ENCODE measurements around the gene CXCL11. TPM values are rescaled to one million over a fixed set of nuclear protein-coding genes. Genes with fewer than 3 reads are reported as not detected.
"Not testable (repeated sequence)": the region's sequence is repeated elsewhere in the genome, so short reads cannot be mapped to it uniquely, and the experiment has no call there.

The CXCL11 gene
- polyA plus RNA-seq, 2 of the 4 experiments (the other 2 are of a cell fraction), result not detected

- Histone ChIP-seq H3K4me1 (no peaks in the 10 kb centered on the region), H3K27ac (no peak overlapping the region), H3K9me3 (no peaks in the 10 kb centered on the region), H3K4me2 (no peak overlapping the region), H3K4me3 (no peak overlapping the region)
- ChIA-PET CTCF (interaction anchor here (1.4 kb wide), 1 partner anchor 9 kb away, joined by 3 read pairs; no protein-coding TSS in a partner anchor), POLR2A (no interaction called here)
- ATAC-seq (no peak), FAIRE-seq (no peak), DNase-seq (ENCODE audit: low read depth in 1 of 2, low spot score in 1 of 2) (peak in 1 of 2 experiments; percentile 19)
- 43% methylated on average over 4 of the region's 4 CpGs for WGBS (ENCODE audit: missing lambda C conversion rate)
- no peak for TF ChIP-seq CHD4 (IDR thresholded peaks at IDR 0.05; ENCODE audit: borderline replicate concordance)
- TF ChIP-seq, protein P1, sequence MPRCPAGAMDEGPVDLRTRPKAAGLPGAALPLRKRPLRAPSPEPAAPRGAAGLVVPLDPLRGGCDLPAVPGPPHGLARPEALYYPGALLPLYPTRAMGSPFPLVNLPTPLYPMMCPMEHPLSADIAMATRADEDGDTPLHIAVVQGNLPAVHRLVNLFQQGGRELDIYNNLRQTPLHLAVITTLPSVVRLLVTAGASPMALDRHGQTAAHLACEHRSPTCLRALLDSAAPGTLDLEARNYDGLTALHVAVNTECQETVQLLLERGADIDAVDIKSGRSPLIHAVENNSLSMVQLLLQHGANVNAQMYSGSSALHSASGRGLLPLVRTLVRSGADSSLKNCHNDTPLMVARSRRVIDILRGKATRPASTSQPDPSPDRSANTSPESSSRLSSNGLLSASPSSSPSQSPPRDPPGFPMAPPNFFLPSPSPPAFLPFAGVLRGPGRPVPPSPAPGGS (IDR thresholded peaks at IDR 0.05), result no peak
- TF ChIP-seq CHD2 (IDR thresholded peaks at IDR 0.05; ENCODE audit: low read length, partially characterized antibody), result no peak
- no peak for TF ChIP-seq EHMT2 (IDR thresholded peaks at IDR 0.05; ENCODE audit: low read depth)
- TF ChIP-seq CBX2 (IDR thresholded peaks at IDR 0.05; ENCODE audit: borderline replicate concordance, low read depth), result no peak
- TF ChIP-seq SREBF2 (IDR thresholded peaks at IDR 0.05), result no peak
- no peak for TF ChIP-seq ZSCAN20 (CRISPR knock-in tag; IDR thresholded peaks at IDR 0.05)
- TF ChIP-seq FOSL2 (IDR thresholded peaks at IDR 0.05), result no peak
- no peak for TF ChIP-seq FOSL2 (CRISPR knock-in tag; IDR thresholded peaks at IDR 0.05)
Measured at GRCh38 chr4:76002176-76002575, 33.7 kb downstream of the CXCL11 start.

DNA sequence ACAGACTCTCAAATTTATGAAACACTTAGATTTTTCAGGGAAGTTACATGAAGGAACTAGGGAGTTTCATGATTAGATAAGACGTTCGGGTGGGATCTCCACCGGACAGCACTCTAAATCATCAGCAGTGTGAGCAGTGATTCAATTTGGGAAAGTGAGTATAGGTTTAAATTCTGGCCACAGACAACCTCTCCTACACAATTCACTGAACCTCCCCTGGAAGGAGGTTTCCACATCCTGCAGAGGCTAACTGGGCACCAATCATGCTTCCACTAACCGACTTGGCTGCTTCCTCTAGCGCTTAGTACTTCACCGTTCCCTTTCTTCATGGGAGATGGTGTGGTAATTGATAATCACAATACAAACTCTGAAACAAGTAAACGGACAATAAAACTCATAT is 34.2 kb downstream of the CXCL11 start:
- no peak overlapping the region for H3K4me2 ChIP-seq
- TF ChIP-seq CBX8 (IDR thresholded peaks at IDR 0.05), result no peak
- no peak for TF ChIP-seq HOXA7 (CRISPR knock-in tag; IDR thresholded peaks at IDR 0.05)
- TF ChIP-seq CHD2 (IDR thresholded peaks at IDR 0.05; ENCODE audit: low read length, partially characterized antibody), result no peak
- no peak for TF ChIP-seq JUNB (IDR thresholded peaks at IDR 0.05)
- no peak for TF ChIP-seq EHF (CRISPR knock-in tag; IDR thresholded peaks at IDR 0.05)
- no peak for TF ChIP-seq CEBPB (IDR thresholded peaks at IDR 0.05)
- ATAC-seq (no peak), FAIRE-seq (no peak), DNase-seq (ENCODE audit: low read depth in 1 of 2, low spot score in 1 of 2) (no peak)
- H3K4me3 ChIP-seq, result no peak overlapping the region
- no peaks in the 10 kb centered on the region for H3K9me3 ChIP-seq
- CTCF ChIA-PET, result interaction anchor here (1.4 kb wide), 1 partner anchor 9 kb away, joined by 3 read pairs; no protein-coding TSS in a partner anchor
- WGBS (ENCODE audit: missing lambda C conversion rate), result 80% methylated on average over 7 of the region's 7 CpGs
- H3K4me1 ChIP-seq, result no peaks in the 10 kb centered on the region
- POLR2A ChIA-PET, result no interaction called here
- H3K27ac ChIP-seq, result no peak overlapping the region

- no peaks in the 10 kb centered on the region for H3K9me3 ChIP-seq
- ChIA-PET POLR2A (no interaction called here), CTCF (interaction anchor here (1.1 to 1.4 kb wide), 2 partner anchors 83 to 87 kb away, joined by 3 read pairs; no protein-coding TSS in a partner anchor)
- H3K4me3 ChIP-seq, result no peak overlapping the region
- H3K4me2 ChIP-seq, result no peak overlapping the region
- no peak for ATAC-seq
- H3K4me1 ChIP-seq, result no peaks in the 10 kb centered on the region
- DNase-seq (ENCODE audit: low read depth in 1 of 2, low spot score in 1 of 2), result no peak
- no peak for FAIRE-seq
- TF ChIP-seq MAZ (IDR thresholded peaks at IDR 0.05; ENCODE audit: borderline replicate concordance, low read depth, low read length) (no peak), ESRRA (IDR thresholded peaks at IDR 0.05; ENCODE audit: borderline replicate concordance, low read length) (no peak), TP53 (CRISPR knock-in tag; IDR thresholded peaks at IDR 0.05) (no peak), FOXS1 (CRISPR knock-in tag; IDR thresholded peaks at IDR 0.05) (no peak), RARB (CRISPR knock-in tag; IDR thresholded peaks at IDR 0.05) (no peak)
- WGBS (ENCODE audit: missing lambda C conversion rate), result 9% methylated on average over 1 of the region's 1 CpG
- no peak overlapping the region for H3K27ac ChIP-seq
Measured at GRCh38 chr4:76000279-76000678, 35.6 kb downstream of the CXCL11 start.

DNA sequence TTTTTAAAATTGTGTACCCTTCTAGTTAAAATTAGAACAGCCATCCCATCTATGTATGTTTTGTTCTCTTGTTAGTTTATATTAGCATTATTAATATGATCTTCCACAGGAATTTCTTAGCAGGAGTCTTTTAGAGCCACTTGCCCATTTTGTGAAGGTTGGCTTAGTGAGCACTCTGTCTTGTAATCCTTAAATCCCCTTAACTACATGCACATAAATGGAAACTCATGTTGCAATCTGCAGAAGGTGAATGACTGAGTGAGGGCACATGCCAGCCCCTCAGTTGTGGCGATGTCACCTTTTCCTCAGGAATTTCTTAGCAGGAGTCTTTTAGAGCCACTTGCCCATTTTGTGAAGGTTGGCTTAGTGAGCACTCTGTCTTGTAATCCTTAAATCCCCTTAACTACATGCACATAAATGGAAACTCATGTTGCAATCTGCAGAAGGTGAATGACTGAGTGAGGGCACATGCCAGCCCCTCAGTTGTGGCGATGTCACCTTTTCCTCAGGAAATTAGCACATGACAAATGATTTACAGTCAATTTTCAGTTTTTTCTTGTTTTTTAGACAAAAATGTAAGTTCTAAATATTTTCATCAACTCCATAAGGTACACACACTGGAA is 37.2 kb downstream of the CXCL11 start:
- FAIRE-seq, result peak; percentile 7
- H3K27ac ChIP-seq; POLR2A ChIA-PET; H3K4me1 ChIP-seq; DNase-seq (ENCODE audit: low read depth in 1 of 2, low spot score in 1 of 2); H3K4me3 ChIP-seq; H3K4me2 ChIP-seq; CTCF ChIA-PET; H3K9me3 ChIP-seq; ATAC-seq: not testable (repeated sequence)
- 85% methylated on average over 2 of the region's 2 CpGs for WGBS (ENCODE audit: missing lambda C conversion rate)

All from A549 (cell line).